ENCODE data around the gene TBC1D19. TPM values are rescaled to one million over a fixed set of nuclear protein-coding genes. Genes with fewer than 3 reads are reported as not detected.

TBC1D19 gene
- total RNA-seq, 1 experiment from 2014 or later = 2.2 TPM

DNA sequence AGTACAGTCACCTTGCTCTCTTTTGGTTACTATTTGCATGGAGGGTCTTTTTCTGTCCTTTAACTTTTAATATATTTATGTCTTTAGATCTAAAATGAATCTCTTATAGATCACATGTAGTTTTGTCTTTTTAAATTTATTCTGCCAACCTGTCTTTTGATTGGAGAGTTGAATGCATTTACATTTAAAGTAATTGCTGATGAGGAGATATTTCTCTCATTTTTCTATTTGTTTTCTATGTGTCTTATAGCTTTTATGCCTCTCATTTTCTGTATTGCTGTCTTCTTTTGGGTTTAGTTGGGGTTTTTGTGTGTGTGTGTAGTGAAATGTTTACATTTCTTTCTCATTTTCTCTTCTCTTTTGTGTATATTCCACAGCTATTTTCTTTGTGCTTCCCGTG lies 123.5 kb downstream of the TBC1D19 start:
- POLR2A ChIA-PET = no interaction called here
- intact Hi-C loops (cut with micrococcal nuclease; ENCODE audit: unreplicated experiment) (no loop called here), in situ Hi-C loops (cut with HindIII; ENCODE audit: low pct_unique_long_range_greater_than_20kb, low sequenced_read_pairs) (no loop called here)
- Histone ChIP-seq H3K27ac (ENCODE audit: low read length) (no peak overlapping the region), H3K4me1 (ENCODE audit: control insufficient read depth, insufficient read depth, low read length) (no peaks in the 10 kb centered on the region), H3K4me3 (ENCODE audit: low read depth in 2 of 2, low read length in 2 of 2) (no peak overlapping the region), H3K9me3 (ENCODE audit: control insufficient read depth, insufficient read depth, low read depth, low read length) (no peaks in the 10 kb centered on the region), H3K36me3 (ENCODE audit: control insufficient read depth, insufficient read depth, low read length) (no peaks in the 10 kb centered on the region), H3K27me3 (ENCODE audit: control insufficient read depth, insufficient read depth, low read length) (no peaks in the 10 kb centered on the region)
- BruUV-seq (replicated peaks) = no TSS peak
- ATAC-seq (no peak), DNase-seq (ENCODE audit: low read depth, low spot score) (no peak)
- TF ChIP-seq, protein P1, sequence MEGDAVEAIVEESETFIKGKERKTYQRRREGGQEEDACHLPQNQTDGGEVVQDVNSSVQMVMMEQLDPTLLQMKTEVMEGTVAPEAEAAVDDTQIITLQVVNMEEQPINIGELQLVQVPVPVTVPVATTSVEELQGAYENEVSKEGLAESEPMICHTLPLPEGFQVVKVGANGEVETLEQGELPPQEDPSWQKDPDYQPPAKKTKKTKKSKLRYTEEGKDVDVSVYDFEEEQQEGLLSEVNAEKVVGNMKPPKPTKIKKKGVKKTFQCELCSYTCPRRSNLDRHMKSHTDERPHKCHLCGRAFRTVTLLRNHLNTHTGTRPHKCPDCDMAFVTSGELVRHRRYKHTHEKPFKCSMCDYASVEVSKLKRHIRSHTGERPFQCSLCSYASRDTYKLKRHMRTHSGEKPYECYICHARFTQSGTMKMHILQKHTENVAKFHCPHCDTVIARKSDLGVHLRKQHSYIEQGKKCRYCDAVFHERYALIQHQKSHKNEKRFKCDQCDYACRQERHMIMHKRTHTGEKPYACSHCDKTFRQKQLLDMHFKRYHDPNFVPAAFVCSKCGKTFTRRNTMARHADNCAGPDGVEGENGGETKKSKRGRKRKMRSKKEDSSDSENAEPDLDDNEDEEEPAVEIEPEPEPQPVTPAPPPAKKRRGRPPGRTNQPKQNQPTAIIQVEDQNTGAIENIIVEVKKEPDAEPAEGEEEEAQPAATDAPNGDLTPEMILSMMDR (IDR thresholded peaks at IDR 0.05) = no peak
- TF ChIP-seq POLR2AphosphoS5 (IDR thresholded peaks at IDR 0.05; ENCODE audit: low read depth, low read length) (no peak), SIN3A (IDR thresholded peaks at IDR 0.05; ENCODE audit: borderline replicate concordance, insufficient read depth, low read depth, low read length) (no peak), TCF7L2 (IDR thresholded peaks at IDR 0.05; ENCODE audit: low read depth, low read length) (no peak)
- TF ChIP-seq, protein P2, sequence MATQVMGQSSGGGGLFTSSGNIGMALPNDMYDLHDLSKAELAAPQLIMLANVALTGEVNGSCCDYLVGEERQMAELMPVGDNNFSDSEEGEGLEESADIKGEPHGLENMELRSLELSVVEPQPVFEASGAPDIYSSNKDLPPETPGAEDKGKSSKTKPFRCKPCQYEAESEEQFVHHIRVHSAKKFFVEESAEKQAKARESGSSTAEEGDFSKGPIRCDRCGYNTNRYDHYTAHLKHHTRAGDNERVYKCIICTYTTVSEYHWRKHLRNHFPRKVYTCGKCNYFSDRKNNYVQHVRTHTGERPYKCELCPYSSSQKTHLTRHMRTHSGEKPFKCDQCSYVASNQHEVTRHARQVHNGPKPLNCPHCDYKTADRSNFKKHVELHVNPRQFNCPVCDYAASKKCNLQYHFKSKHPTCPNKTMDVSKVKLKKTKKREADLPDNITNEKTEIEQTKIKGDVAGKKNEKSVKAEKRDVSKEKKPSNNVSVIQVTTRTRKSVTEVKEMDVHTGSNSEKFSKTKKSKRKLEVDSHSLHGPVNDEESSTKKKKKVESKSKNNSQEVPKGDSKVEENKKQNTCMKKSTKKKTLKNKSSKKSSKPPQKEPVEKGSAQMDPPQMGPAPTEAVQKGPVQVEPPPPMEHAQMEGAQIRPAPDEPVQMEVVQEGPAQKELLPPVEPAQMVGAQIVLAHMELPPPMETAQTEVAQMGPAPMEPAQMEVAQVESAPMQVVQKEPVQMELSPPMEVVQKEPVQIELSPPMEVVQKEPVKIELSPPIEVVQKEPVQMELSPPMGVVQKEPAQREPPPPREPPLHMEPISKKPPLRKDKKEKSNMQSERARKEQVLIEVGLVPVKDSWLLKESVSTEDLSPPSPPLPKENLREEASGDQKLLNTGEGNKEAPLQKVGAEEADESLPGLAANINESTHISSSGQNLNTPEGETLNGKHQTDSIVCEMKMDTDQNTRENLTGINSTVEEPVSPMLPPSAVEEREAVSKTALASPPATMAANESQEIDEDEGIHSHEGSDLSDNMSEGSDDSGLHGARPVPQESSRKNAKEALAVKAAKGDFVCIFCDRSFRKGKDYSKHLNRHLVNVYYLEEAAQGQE (IDR thresholded peaks at IDR 0.05; ENCODE audit: insufficient read depth in 1 of 2, low read depth in 2 of 2, low read length in 1 of 2) = no peak
- CTCF ChIA-PET = no interaction called here

DNA sequence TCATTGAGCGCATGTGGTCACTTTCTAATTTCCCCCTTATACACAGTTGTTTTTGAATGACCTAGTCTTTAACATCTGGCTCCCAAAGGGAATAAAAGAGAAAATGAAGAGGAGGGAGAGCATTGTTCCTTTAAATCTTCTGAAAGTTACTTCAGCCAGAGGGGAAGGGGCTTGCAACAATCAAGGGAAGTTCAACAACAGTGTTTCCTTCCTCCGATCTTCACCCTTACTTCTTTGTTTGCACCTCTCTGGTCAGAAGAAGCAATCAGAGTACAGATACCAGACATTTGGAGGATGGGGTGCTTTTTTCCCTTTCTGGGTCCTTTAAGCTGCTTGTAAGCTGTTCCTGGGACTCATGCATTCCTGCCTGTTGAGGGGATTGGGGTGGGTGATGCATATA lies 125.4 kb downstream of the TBC1D19 start:
- POLR2A ChIA-PET = no interaction called here
- intact Hi-C loops (cut with micrococcal nuclease; ENCODE audit: unreplicated experiment) = no loop called here
- no TSS peak for BruUV-seq (replicated peaks)

More for the DNA sequence above, 125.4 kb downstream of the TBC1D19 start:
- Histone ChIP-seq H3K4me1 (ENCODE audit: control insufficient read depth, insufficient read depth, low read length) (no peaks in the 10 kb centered on the region), H3K36me3 (ENCODE audit: control insufficient read depth, insufficient read depth, low read length) (no peaks in the 10 kb centered on the region), H3K27ac (ENCODE audit: low read length) (no peak overlapping the region), H3K4me3 (ENCODE audit: low read depth in 2 of 2, low read length in 2 of 2) (no peak overlapping the region), H3K27me3 (ENCODE audit: control insufficient read depth, insufficient read depth, low read length) (no peaks in the 10 kb centered on the region), H3K9me3 (ENCODE audit: control insufficient read depth, insufficient read depth, low read depth, low read length) (no peaks in the 10 kb centered on the region)
- in situ Hi-C loops (cut with HindIII; ENCODE audit: low pct_unique_long_range_greater_than_20kb, low sequenced_read_pairs) = no loop called here
- DNase-seq (ENCODE audit: low read depth, low spot score) = no peak
- TF ChIP-seq TCF7L2 (IDR thresholded peaks at IDR 0.05; ENCODE audit: low read depth, low read length) = no peak
- TF ChIP-seq, protein P2 (IDR thresholded peaks at IDR 0.05; ENCODE audit: insufficient read depth in 1 of 2, low read depth in 2 of 2, low read length in 1 of 2) = no peak
- no peak for TF ChIP-seq SIN3A (IDR thresholded peaks at IDR 0.05; ENCODE audit: borderline replicate concordance, insufficient read depth, low read depth, low read length)
- no peak for TF ChIP-seq POLR2AphosphoS5 (IDR thresholded peaks at IDR 0.05; ENCODE audit: low read depth, low read length)
- TF ChIP-seq, protein P1 (IDR thresholded peaks at IDR 0.05) = no peak
- no peak for ATAC-seq
- CTCF ChIA-PET = no interaction called here

All from Panc1 (cell line).